HL-60/S4 treated with retinoic acid at 250 ng/mL for 4 days and 3 days (cell line): ENCODE results near the gene MAGI2.

Experiments used
- in situ Hi-C: fragments of 300-500 bp; cut with MboI; formaldehyde crosslinking; loops from 2 replicates; pipeline ENCODE4 v1.7.0; 2022; ENCODE audit warnings: low sequenced_read_pairs

MAGI2 gene

DNA sequence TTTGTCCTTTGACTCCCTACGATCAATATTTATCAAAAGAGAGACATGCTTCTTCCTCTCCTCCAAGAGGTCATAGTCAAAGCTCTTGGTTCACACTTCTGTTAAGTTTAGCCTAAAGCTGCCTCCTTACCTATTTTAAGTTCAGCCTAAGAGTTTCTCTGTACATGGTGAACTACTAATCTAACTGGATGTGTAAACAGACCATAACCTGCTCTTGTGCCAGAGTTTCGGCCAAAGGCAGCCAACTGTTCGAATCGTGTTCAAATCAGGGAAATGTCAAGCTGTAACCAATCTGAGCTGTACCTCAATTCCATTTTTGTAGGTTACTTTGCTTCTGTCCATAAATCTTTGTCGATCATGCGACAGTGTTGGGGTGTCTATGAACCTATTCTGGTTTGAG lies 1240.1 kb downstream of the MAGI2 start:
- in situ Hi-C loops, result no loop called here

- in situ Hi-C loops, result no loop called here
These were observed 1240.9 kb downstream of the MAGI2 start for GRCh38 chr7:78212476-78213060.

DNA sequence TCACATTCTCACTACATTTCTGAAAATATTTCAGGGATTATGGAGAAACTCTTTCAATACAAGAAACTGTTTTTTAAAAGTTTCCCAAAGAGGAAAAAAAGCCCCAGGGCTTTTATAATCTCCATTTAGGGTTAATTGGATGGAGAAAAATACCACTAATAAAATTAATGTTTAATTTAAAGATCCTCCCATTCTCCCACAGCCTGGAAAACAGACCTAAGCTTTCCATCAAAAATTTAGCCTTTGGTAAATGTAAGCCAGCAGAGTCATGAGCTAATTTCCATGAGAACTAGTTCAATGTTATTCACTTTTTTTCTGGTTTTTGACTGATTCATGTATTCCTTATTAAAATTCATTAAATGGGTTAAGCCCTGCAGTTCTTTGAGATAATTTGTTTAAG lies 1246.2 kb downstream of the MAGI2 start:
- in situ Hi-C loops, result no loop called here

DNA sequence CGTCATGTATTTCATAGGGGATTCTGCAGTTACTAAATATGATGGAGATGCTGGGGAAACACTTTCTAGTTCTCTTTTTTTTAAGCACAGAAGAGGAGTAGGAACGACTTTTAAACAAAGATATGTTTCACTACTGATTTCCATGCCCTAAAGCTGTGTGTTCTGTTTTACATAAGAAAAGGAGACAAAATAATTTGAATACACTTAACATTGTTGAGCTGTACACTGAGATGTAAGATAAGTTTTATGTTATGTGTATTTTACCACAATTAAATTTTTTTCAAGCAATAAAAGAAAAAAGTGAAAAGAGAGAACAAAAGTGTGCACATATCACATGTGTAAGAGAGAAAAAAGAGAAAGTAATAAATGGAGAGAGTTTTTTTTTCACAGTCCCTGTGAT lies 1246.7 kb downstream of the MAGI2 start:
- in situ Hi-C loops, result no loop called here

GRCh38 chr7:78203042-78203720 lies 1250.3 kb downstream of the MAGI2 start:
- in situ Hi-C loops, result no loop called here

GRCh38 chr7:78198756-78199155 lies 1254.7 kb downstream of the MAGI2 start:
- in situ Hi-C loops, result no loop called here

- in situ Hi-C loops, result no loop called here
These were observed 1256.0 kb downstream of the MAGI2 start for GRCh38 chr7:78197447-78197846.

GRCh38 chr7:78195281-78195680 lies 1258.2 kb downstream of the MAGI2 start:
- in situ Hi-C loops, result no loop called here

DNA sequence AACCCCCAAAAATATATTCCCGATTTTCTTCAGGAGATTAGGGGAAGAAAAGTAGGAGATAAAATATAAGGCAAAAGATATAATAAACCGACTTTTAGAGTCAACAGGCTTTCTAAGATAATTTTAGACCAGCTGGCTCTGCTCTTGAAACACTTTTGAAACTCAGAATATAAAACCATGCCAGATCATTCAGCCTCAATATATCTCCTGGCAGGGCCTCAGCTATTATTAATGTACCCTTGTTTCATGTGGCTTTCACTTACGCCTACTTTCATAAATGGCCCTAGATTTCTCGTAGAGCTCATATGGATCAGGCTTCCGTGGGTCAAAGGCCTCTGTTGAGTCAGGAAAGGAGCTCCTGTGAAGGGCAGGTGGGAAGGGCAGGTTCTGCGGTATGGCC lies 1258.9 kb downstream of the MAGI2 start:
- in situ Hi-C loops, result no loop called here

DNA sequence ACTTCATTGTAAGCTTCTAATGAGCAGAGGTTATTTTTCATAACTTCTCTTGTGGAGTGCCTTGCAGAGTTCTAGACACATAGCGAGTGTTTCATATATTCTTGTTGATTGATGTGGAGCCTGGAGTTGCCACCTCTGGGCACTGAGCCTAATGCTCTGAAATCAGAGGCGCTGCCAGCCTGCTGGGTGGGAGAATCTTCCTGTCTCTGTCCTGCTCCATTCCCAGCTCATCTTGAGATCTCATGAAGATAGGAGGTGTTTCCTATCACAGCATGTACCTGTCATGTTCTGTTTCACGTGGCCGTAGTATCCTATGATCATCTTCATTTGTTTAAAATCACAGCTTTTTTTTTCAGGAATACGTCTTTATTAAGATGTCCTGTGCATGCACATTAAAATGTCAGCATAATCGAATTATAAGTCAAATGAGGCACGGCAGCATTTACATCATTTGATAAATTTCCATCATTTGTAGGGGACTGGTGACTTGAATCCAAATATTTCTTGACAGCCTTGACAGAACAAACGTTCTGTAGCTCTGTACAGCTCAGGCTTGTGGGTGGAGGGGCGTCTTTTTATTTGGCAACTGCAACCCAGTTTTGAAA lies 1261.9 kb downstream of the MAGI2 start:
- in situ Hi-C loops, result no loop called here

- in situ Hi-C loops, result no loop called here
These were observed 1263.7 kb downstream of the MAGI2 start for GRCh38 chr7:78189762-78190161.

DNA sequence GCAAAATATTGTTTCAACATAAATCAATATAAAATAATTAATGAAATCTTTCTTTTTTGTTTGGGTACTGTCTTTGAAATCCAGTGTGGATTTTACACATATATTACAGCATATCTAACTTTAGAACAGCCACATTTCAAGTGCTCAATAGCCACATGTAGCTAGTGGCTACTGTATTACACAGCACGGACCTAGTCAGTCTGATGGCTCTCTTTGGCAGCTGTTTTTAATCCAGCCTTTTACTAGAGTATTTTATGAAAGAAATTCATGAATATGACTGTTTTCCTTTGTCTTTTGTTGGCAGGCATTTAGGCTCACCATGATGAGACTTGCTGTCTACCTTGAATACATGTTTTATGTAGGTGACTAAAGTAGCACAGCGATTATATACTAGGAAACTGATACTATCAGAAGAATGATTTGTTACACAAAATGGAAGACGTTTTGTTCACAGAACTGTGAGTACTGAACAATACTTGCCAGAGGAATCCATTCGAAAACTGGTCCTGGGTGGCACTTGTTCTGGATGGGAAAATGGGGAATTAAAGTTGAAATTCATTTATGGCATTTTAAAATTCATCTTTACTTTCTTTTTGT lies 1268.2 kb downstream of the MAGI2 start:
- in situ Hi-C loops, result no loop called here

DNA sequence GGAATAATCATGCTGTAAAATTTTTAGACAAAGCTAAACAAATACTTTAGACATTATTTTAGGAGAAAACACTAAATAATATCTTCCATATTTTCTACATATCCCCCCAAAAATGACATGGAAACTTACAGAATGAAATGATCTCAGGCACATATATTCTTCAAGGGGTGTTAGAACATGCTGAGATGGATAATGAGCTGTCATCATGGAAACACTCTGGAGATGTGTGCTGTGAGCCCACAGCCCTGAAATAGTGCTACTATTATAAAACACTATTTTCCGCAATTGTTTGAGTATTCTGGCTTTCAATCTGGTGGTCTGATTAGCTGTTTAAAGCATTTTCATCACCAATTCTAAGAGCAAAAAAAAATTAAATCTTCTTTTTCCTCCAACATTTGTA lies 1269.2 kb downstream of the MAGI2 start:
- in situ Hi-C loops, result no loop called here

- in situ Hi-C loops, result no loop called here
These were observed 1273.5 kb downstream of the MAGI2 start for GRCh38 chr7:78179827-78180477.

DNA sequence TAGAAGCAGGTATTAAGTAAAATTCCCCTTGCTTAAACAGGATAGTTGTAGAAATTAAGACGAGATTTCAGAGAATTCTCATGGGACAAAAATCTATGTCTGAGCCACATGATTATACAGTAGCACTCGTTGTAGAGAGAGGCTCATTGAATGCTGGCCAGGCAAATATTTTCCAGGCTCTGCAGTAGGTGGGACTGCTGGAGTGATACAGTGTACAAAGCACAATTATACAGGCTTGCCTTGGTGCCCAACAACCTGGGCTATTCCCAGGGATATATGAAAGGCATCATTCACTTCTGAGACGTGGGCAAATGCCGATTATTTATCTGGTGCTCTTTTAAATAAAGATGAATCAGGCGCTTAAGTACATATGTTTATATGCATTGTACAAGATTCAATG lies 1274.3 kb downstream of the MAGI2 start:
- in situ Hi-C loops, result no loop called here

DNA sequence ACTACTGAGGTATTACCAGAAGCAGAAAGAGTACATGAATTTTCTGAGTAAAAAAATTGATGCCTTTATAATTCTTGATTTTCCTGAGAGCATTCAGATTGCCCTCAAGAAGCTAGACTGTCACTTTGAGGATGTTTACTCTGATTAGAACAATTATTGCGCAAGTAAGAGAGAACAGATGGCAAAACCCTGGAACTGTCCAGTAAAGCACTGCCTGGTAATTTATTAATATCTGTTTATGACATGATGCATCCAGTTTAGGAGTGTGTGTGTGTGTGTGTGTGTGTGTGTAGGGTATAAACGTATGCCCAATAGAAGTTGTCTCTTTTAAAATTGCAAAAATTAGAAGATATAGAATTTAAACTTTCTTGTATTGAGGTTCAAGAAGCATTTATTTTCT lies 1275.1 kb downstream of the MAGI2 start:
- in situ Hi-C loops, result no loop called here

DNA sequence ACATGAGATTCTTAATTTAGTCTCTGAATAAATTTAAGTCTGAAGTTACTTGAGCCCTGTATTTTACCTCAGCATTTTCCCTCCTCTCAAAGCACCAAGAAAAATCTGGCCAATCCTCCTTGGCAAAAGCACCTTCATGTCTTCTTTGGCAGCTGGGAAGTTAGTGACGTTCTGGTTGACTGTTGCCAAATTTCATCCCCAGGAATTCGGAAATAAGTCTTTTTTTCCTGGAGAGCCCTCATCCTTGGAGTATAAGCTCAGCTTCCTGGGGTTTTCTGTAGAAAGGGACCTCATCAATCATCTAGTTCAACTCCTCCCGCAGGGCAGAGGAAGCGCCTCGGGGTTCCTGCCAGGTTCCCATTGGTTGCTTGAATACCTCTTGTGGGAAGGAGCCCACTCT lies 1277.3 kb downstream of the MAGI2 start:
- in situ Hi-C loops, result no loop called here

DNA sequence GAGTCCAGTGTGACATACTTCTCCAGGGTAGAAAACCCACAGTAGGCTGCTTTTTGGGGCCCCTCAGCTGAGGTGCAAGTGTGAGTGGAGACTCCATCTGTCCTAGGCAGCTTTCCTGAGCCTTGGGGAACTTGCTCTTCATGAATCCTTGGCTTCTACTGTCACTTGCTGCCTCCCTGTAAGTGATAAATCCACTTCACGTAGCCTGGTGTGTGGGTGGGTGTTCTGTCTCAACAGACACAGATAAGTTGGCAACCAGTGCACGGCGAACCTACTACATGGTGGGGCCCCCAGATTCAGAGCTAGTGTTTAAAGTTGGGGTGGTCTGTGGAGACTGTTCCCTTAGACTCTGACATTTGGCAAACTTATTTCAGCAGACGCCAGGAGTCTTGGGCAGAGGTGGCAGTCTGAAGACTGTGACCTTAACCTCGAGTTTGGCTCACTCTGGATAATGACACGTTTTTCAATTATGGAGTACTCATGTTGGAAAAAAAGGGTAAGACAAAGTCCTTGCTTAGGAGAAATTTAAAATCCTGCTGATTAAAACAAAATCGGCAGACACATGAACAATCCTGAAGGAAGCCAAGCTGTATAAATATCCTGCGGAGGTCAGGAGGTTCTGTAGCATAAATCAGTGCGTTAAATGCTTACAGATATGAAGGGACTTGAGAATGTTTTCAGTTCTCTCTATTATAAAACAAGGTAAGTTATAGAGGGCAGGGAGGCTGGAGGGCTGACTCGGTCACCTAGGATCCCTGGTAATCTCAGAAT lies 1278.0 kb downstream of the MAGI2 start:
- in situ Hi-C loops, result no loop called here

DNA sequence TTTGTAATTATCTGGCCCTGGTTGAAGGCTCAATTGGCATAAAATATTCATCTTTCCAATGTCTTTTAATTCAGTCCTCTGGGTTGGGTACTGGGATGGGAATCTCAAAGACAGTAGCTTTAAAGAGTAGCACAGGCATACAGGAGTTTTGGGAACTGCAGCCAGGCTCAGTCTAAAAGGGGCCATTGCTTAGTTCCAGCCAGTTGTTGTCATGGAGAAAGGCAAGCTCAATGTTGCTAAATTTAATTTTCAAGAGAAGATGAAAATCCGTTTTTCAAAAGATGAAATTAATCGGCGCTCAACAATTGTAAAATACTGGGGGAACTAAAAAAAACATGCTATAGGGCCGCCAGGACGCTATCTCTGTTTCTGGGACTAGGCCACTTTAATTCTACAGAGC lies 1279.8 kb downstream of the MAGI2 start:
- in situ Hi-C loops, result no loop called here

GRCh38 chr7:78172933-78173591 lies 1280.4 kb downstream of the MAGI2 start:
- in situ Hi-C loops, result no loop called here
